GM23338 (cell line): ENCODE data around the gene HK2. TPM values are rescaled to one million over a fixed set of nuclear protein-coding genes. Genes with fewer than 3 reads are reported as not detected.
"Not testable (repeated sequence)": the region's sequence is repeated elsewhere in the genome, so short reads cannot be mapped to it uniquely, and the experiment has no call there.

ENCODE experiments used
- ATAC-seq: fragments of 200-7000 bp; cut with Tn5 transposase; 3 replicates; pipeline ENCODE4 v1.9.1; 2020
- DNase-seq: peaks from one replicate; pipeline ENCODE4 v3.0.0-alpha.2; 2015; ENCODE audit warnings: low spot score
- H2AFZ ChIP-seq: fragments of 200-600 bp; sonication (generic); 2 replicates; pipeline ENCODE4 v1.8.0; 2016; ENCODE audit warnings: antibody characterized with exemption, mild to moderate bottlenecking, moderate library complexity
- H3F3A ChIP-seq: fragments of 200-600 bp; sonication (generic); replicated peaks from 2 replicates; pipeline ENCODE4 v1.8.0; 2017; ENCODE audit warnings: antibody characterized with exemption, mixed run types, low read depth
- H3K27ac ChIP-seq: fragments of 200-600 bp; sonication (generic); 2 replicates; pipeline ENCODE4 v1.6.1; 2016; ENCODE audit warnings: low read depth
- H3K27me3 ChIP-seq: fragments of 200-600 bp; sonication (generic); 2 replicates; pipeline ENCODE4 v1.8.0; 2016; ENCODE audit warnings: mild to moderate bottlenecking, mixed run types, moderate library complexity; ENCODE audit not compliant: insufficient read depth
- H3K36me3 ChIP-seq: fragments of 200-600 bp; sonication (generic); 2 replicates; pipeline ENCODE4 v1.8.0; 2016; ENCODE audit warnings: mild to moderate bottlenecking; ENCODE audit not compliant: insufficient read depth
- H3K4me1 ChIP-seq: fragments of 200-600 bp; sonication (generic); 2 replicates; pipeline ENCODE4 v1.8.0; 2016; ENCODE audit warnings: mild to moderate bottlenecking, moderate library complexity; ENCODE audit not compliant: insufficient read depth
- H3K4me2 ChIP-seq: fragments of 200-600 bp; sonication (generic); 2 replicates; pipeline ENCODE4 v1.7.1; 2017; ENCODE audit warnings: mixed run types
- H3K4me3 ChIP-seq: fragments of 200-600 bp; sonication (generic); 2 replicates; pipeline ENCODE4 v1.6.1; 2016; ENCODE audit warnings: mixed run types
- H3K79me2 ChIP-seq: fragments of 200-600 bp; sonication (generic); replicated peaks from 2 replicates; pipeline ENCODE4 v1.8.0; 2017; ENCODE audit warnings: mild to moderate bottlenecking; ENCODE audit not compliant: insufficient read depth
- H3K9me2 ChIP-seq: fragments of 200-600 bp; sonication (generic); 2 replicates; pipeline ENCODE4 v1.8.0; 2017; ENCODE audit not compliant: insufficient read depth
- H4K20me1 ChIP-seq: fragments of 200-600 bp; sonication (generic); replicated peaks from 2 replicates; pipeline ENCODE4 v1.8.0; 2017; ENCODE audit warnings: mild to moderate bottlenecking; ENCODE audit not compliant: insufficient read depth
- H3K27ac Mint-ChIP-seq: 2 replicates; pipeline ENCODE4 v1.8.0; 2020; ENCODE audit warnings: inconsistent platforms, mild to moderate bottlenecking, moderate library complexity, mixed read lengths
- H3K27me3 Mint-ChIP-seq: 3 replicates; pipeline ENCODE4 v1.8.0; 2022; ENCODE audit warnings: low read depth, mild to moderate bottlenecking, moderate library complexity, mixed read lengths, inconsistent platforms; ENCODE audit not compliant: insufficient read depth, poor library complexity
- H3K36me3 Mint-ChIP-seq: 3 replicates; pipeline ENCODE4 v1.8.0; 2021; ENCODE audit warnings: low read depth, mild to moderate bottlenecking, inconsistent platforms, moderate library complexity, mixed read lengths
- H3K4me1 Mint-ChIP-seq: 3 replicates; pipeline ENCODE4 v1.8.0; 2020; ENCODE audit warnings: mild to moderate bottlenecking, inconsistent platforms, mixed read lengths
- H3K4me3 Mint-ChIP-seq: 3 replicates; pipeline ENCODE4 v1.8.0; 2021; ENCODE audit warnings: moderate library complexity, mild to moderate bottlenecking, inconsistent platforms, mixed read lengths
- H3K9me3 Mint-ChIP-seq: 3 replicates; pipeline ENCODE4 v1.8.0; 2020; ENCODE audit warnings: moderate library complexity, mild to moderate bottlenecking, inconsistent platforms, mixed read lengths
- CREB1 ChIP-seq: fragments of 250-450 bp; sonication (Bioruptor Pico); IDR thresholded peaks from 2 replicates; pipeline ENCODE4 v1.5.0; 2020; ENCODE audit warnings: low read depth, mild to moderate bottlenecking, moderate library complexity
- CTCF ChIP-seq, 2 experiments: fragments of 200-600 bp in 1 of 2; sonication (generic) in 1 of 2; conservative IDR thresholded peaks; 2 replicates each; pipeline versions ENCODE4 v1.5.1 to v1.6.1; 2016 to 2017; ENCODE audit warnings: antibody characterized with exemption in 2 of 2, low read depth in 2 of 2, mild to moderate bottlenecking in 2 of 2, moderate library complexity in 1 of 2
- JUNB ChIP-seq: IDR thresholded peaks from one replicate; pipeline ENCODE4 v1.6.1; 2016; ENCODE audit warnings: antibody characterized with exemption; ENCODE audit not compliant: unreplicated experiment
- NANOG ChIP-seq: IDR thresholded peaks from 2 replicates; pipeline ENCODE4 v1.6.1; 2016; ENCODE audit warnings: antibody characterized with exemption, borderline replicate concordance
- POLR2AphosphoS5 ChIP-seq: IDR thresholded peaks from 2 replicates; pipeline ENCODE4 v1.6.1; 2016; ENCODE audit warnings: antibody characterized with exemption, low read depth
- REST ChIP-seq: IDR thresholded peaks from one replicate; pipeline ENCODE4 v1.6.1; 2018; ENCODE audit warnings: antibody characterized with exemption; ENCODE audit not compliant: unreplicated experiment
- ZNF114 ChIP-seq: fragments of 250-450 bp; sonication (Bioruptor Pico); IDR thresholded peaks from 2 replicates; pipeline ENCODE4 v1.5.0; 2020; ENCODE audit warnings: mild to moderate bottlenecking, moderate library complexity
- ZNF331 ChIP-seq: fragments of 250-450 bp; sonication (Bioruptor Pico); IDR thresholded peaks from 2 replicates; pipeline ENCODE4 v1.5.0; 2020; ENCODE audit warnings: low read depth, mild to moderate bottlenecking, moderate library complexity
- polyA plus RNA-seq: library from polyadenylated mRNA; unstranded; fragments of >200 nt; fragmentation: Nextera tagmentation; extraction: Ambion mirVana; gene quantifications from 2 replicates; pipeline ENCODE4 v1.2.1, GENCODE V29; 2016
- total RNA-seq: library from RNA; depleted of rRNA; stranded (reverse); fragments of >200 nt; shearing (Covaris generic); gene quantifications from 2 replicates; pipeline ENCODE4 v1.2.3, GENCODE V29; 2014

Gene HK2
- total and polyA plus RNA-seq, 2 experiments from 2014 or later: 23.2 to 54.7 TPM

- no peak for TF ChIP-seq REST
Observed at GRCh38 chr2:74906395-74906794, 72.5 kb downstream of the HK2 start (continued).

- H4K20me1 ChIP-seq, H3K4me1 ChIP-seq, H3F3A ChIP-seq, H3K79me2 ChIP-seq, ATAC-seq, H3K27ac Mint-ChIP-seq, H3K27ac ChIP-seq, H2AFZ ChIP-seq, H3K4me2 ChIP-seq, H3K4me3 ChIP-seq, DNase-seq, H3K4me3 Mint-ChIP-seq, H3K36me3 ChIP-seq, H3K36me3 Mint-ChIP-seq, H3K27me3 ChIP-seq, H3K9me2 ChIP-seq, H3K9me3 Mint-ChIP-seq, H3K27me3 Mint-ChIP-seq: not testable (repeated sequence)
- H3K4me1 Mint-ChIP-seq: peaks cover 10% of the 10 kb centered on the region
Observed at GRCh38 chr2:74907560-74907959, 73.6 kb downstream of the HK2 start.

- H3K9me3 Mint-ChIP-seq: peaks cover 4% of the 10 kb centered on the region; the same call in 2 of the 3 replicates
- H3K4me2 ChIP-seq: peak overlapping the region; percentile 76
Observed at GRCh38 chr2:74908748-74909444, 75.0 kb downstream of the HK2 start.

GRCh38 chr2:74910245-74910644 lies 76.3 kb downstream of the HK2 start:
- Mint-ChIP-seq H3K4me1 (peaks cover 10% of the 10 kb centered on the region; the same call in 2 of the 3 replicates), H3K27ac (no peak overlapping the region), H3K36me3 (peaks cover 4% of the 10 kb centered on the region; the same call in 1 of the 3 replicates), H3K9me3 (peaks cover 4% of the 10 kb centered on the region; the same call in 2 of the 3 replicates), H3K27me3 (peaks cover 6% of the 10 kb centered on the region), H3K4me3 (no peak overlapping the region)
- H3K36me3 ChIP-seq: no peaks in the 10 kb centered on the region
- H3K4me1 ChIP-seq: peaks cover 6% of the 10 kb centered on the region; the same call in 1 of the 2 replicates
- H3K4me3 ChIP-seq: no peak overlapping the region
- no peaks in the 10 kb centered on the region for H4K20me1 ChIP-seq
- H3K4me2 ChIP-seq: no peak overlapping the region
- no peak for DNase-seq
- no peak overlapping the region for H3K27ac ChIP-seq
- no peaks in the 10 kb centered on the region for H3F3A ChIP-seq
- 0 out of 2 replicates have a peak, but pooled peaks cover 3% of the 10 kb centered on the region for H3K9me2 ChIP-seq
- H2AFZ ChIP-seq: no peak overlapping the region
- H3K79me2 ChIP-seq: no peaks in the 10 kb centered on the region
- peaks cover 9% of the 10 kb centered on the region for H3K27me3 ChIP-seq
- ATAC-seq: no peak
- TF ChIP-seq CTCF (conservative IDR thresholded peaks at IDR 0.05; ENCODE audit: low read depth in 2 of 2) (no peak), REST (no peak), CREB1 (CRISPR knock-in tag) (no peak), ZNF114 (CRISPR knock-in tag) (no peak), ZNF331 (CRISPR knock-in tag) (no peak), NANOG (no peak)

More at GRCh38 chr2:74908748-74909444, 75.0 kb downstream of the HK2 start:
- peak overlapping the region; percentile 50 for H3K4me3 ChIP-seq
- TF ChIP-seq JUNB: no peak
- peak; percentile 45; the same call in 1 of the 2 replicates for TF ChIP-seq POLR2AphosphoS5
- H3K27me3 ChIP-seq: peaks cover 9% of the 10 kb centered on the region
- Mint-ChIP-seq H3K27me3 (peaks cover 7% of the 10 kb centered on the region), H3K4me1 (peaks cover 10% of the 10 kb centered on the region; the same call in 2 of the 3 replicates), H3K36me3 (peaks cover 4% of the 10 kb centered on the region; the same call in 1 of the 3 replicates), H3K27ac (no peak overlapping the region), H3K4me3 (peak overlapping the region; percentile 60)
- peaks cover 6% of the 10 kb centered on the region; the same call in 1 of the 2 replicates for H3K4me1 ChIP-seq
- H2AFZ ChIP-seq: peak overlapping the region; percentile 74
- no peak overlapping the region for H3K27ac ChIP-seq
- ATAC-seq (peak; percentile 95), DNase-seq (peak; percentile 73)
- H3K36me3 ChIP-seq: no peaks in the 10 kb centered on the region
- H3F3A ChIP-seq: no peaks in the 10 kb centered on the region
- no peaks in the 10 kb centered on the region for H4K20me1 ChIP-seq
- 0 out of 2 replicates have a peak, but pooled peaks cover 3% of the 10 kb centered on the region for H3K9me2 ChIP-seq
- H3K79me2 ChIP-seq: no peaks in the 10 kb centered on the region
